Activated CD4-positive, alpha-beta T cell treated with anti-CD3 and anti-CD28 coated beads, Interleukin-2, amount 10 ng/mL, durations not matched to agents 7 days and 5 days (primary cell): ENCODE data around the gene STK10. TPM values are rescaled to one million over a fixed set of nuclear protein-coding genes. Genes with fewer than 3 reads are reported as not detected.
A peak's percentile ranks its signal among the peaks of the same experiment; 100 is the strongest.
"Not testable (repeated sequence)": the region's sequence is repeated elsewhere in the genome, so short reads cannot be mapped to it uniquely, and the experiment has no call there.

Experiments used
- CTCF ChIA-PET: fragments of 350-600 bp; sonication (Branson Sonifier 250); formaldehyde crosslinking; loops from one replicate; lab custom pipeline; 2021; ENCODE audit warnings: antibody characterized with exemption; lab: Charles Lee
- POLR2A ChIA-PET: fragments of 350-600 bp; sonication (Branson Sonifier 250); formaldehyde crosslinking; loops from one replicate; lab custom pipeline; 2021; ENCODE audit warnings: antibody characterized with exemption; lab: Charles Lee
- DNase-seq: peaks from one replicate; pipeline ENCODE4 v3.0.0-alpha.2; 2020
- H3K27ac Mint-ChIP-seq: one replicate; pipeline ENCODE4 v1.8.0; 2021; ENCODE audit warnings: mild to moderate bottlenecking, moderate library complexity, mixed read lengths
- H3K27me3 Mint-ChIP-seq: one replicate; pipeline ENCODE4 v1.8.0; 2021; ENCODE audit warnings: mixed read lengths
- H3K36me3 Mint-ChIP-seq: one replicate; pipeline ENCODE4 v1.8.0; 2021; ENCODE audit warnings: low read depth, mixed read lengths
- H3K4me1 Mint-ChIP-seq: one replicate; pipeline ENCODE4 v1.8.0; 2021; ENCODE audit warnings: mixed read lengths
- H3K4me3 Mint-ChIP-seq: one replicate; pipeline ENCODE4 v1.8.0; 2021; ENCODE audit warnings: mild to moderate bottlenecking, moderate library complexity, mixed read lengths
- H3K9me3 Mint-ChIP-seq: one replicate; pipeline ENCODE4 v1.8.0; 2021; ENCODE audit warnings: mixed read lengths
- total RNA-seq, 2 experiments: library from RNA; stranded (reverse); gene quantifications; one replicate each; pipeline ENCODE4 v1.2.3, GENCODE V29; 2021

STK10 gene
- total RNA-seq, 2 experiments from 2014 or later: 299 to 312 TPM

GRCh38 chr5:172160506-172160905 is 27.5 kb downstream of the STK10 start:
- Mint-ChIP-seq H3K27ac (peak overlapping the region; percentile 80), H3K4me3 (no peak overlapping the region), H3K9me3 (no peaks in the 10 kb centered on the region), H3K27me3 (no peaks in the 10 kb centered on the region), H3K4me1 (peaks cover 64% of the 10 kb centered on the region), H3K36me3 (peaks cover 39% of the 10 kb centered on the region)
- CTCF ChIA-PET: interaction anchor here (1.3 to 2.2 kb wide), 3 partner anchors 9 to 14 kb away, joined by 4 to 8 read pairs (median 5); no protein-coding TSS in a partner anchor
- DNase-seq: no peak
- POLR2A ChIA-PET: no interaction called here

GRCh38 chr5:172159016-172159415 is 29.0 kb downstream of the STK10 start:
- Mint-ChIP-seq H3K27me3 (no peaks in the 10 kb centered on the region), H3K4me1 (peaks cover 68% of the 10 kb centered on the region), H3K4me3 (no peak overlapping the region), H3K27ac (peak overlapping the region; percentile 66), H3K9me3 (no peaks in the 10 kb centered on the region), H3K36me3 (peaks cover 50% of the 10 kb centered on the region)
- no peak for DNase-seq
- POLR2A ChIA-PET: no interaction called here
- CTCF ChIA-PET: interaction anchor here (0.7 kb wide), 1 partner anchor 27 kb away, joined by 3 read pairs; no protein-coding TSS in a partner anchor

GRCh38 chr5:172156541-172156994 is 31.5 kb downstream of the STK10 start:
- POLR2A ChIA-PET: no interaction called here

GRCh38 chr5:172155101-172155500 is 32.9 kb downstream of the STK10 start:
- H3K27ac Mint-ChIP-seq: not testable (repeated sequence)
- peaks cover 73% of the 10 kb centered on the region for H3K4me1 Mint-ChIP-seq

More at GRCh38 chr5:172156541-172156994, 31.5 kb downstream of the STK10 start:
- DNase-seq: no peak
- Mint-ChIP-seq H3K36me3 (peaks cover 66% of the 10 kb centered on the region), H3K4me1 (peaks cover 71% of the 10 kb centered on the region), H3K27me3 (no peaks in the 10 kb centered on the region), H3K27ac (peak overlapping the region; percentile 14), H3K9me3 (no peaks in the 10 kb centered on the region), H3K4me3 (no peak overlapping the region)
- CTCF ChIA-PET: interaction anchor here (0.7 to 1.7 kb wide), 7 partner anchors 9 to 32 kb away, joined by 3 to 5 read pairs (median 3); partner anchors contain the start of gene STK10

GRCh38 chr5:172153695-172154094 is 34.3 kb downstream of the STK10 start:
- no peak overlapping the region for H3K4me3 Mint-ChIP-seq
- no peak overlapping the region for H3K27ac Mint-ChIP-seq
- ChIA-PET POLR2A (no interaction called here), CTCF (interaction anchor here (0.8 to 2.2 kb wide), 3 partner anchors 9 to 35 kb away, joined by 3 to 7 read pairs (median 6); partner anchors contain the start of gene STK10)
- H3K9me3 Mint-ChIP-seq: no peaks in the 10 kb centered on the region
- DNase-seq: no peak
- H3K36me3 Mint-ChIP-seq: peaks cover 75% of the 10 kb centered on the region
- H3K27me3 Mint-ChIP-seq: no peaks in the 10 kb centered on the region
- H3K4me1 Mint-ChIP-seq: peaks cover 72% of the 10 kb centered on the region

More at GRCh38 chr5:172155101-172155500, 32.9 kb downstream of the STK10 start:
- POLR2A ChIA-PET: interaction anchor here (0.6 kb wide), 1 partner anchor 1272 kb away, joined by 3 read pairs; no protein-coding TSS in a partner anchor
- not testable (repeated sequence) for DNase-seq, H3K9me3 Mint-ChIP-seq, H3K4me3 Mint-ChIP-seq, H3K27me3 Mint-ChIP-seq
- CTCF ChIA-PET: interaction anchor here (0.7 to 2.2 kb wide), 4 partner anchors 8 to 726 kb away, joined by 3 to 6 read pairs (median 4); partner anchors contain the start of gene STK10
- H3K36me3 Mint-ChIP-seq: peaks cover 69% of the 10 kb centered on the region

GRCh38 chr5:172151661-172152210 is 36.3 kb downstream of the STK10 start:
- H3K27ac Mint-ChIP-seq: peak overlapping the region; percentile 83
- H3K36me3 Mint-ChIP-seq: peaks cover 75% of the 10 kb centered on the region
- peak overlapping the region; percentile 19 for H3K4me3 Mint-ChIP-seq
- no peaks in the 10 kb centered on the region for H3K27me3 Mint-ChIP-seq
- no peak for DNase-seq
- ChIA-PET POLR2A (no interaction called here), CTCF (interaction anchor here (0.6 to 2.0 kb wide), 6 partner anchors 9 to 377 kb away, joined by 3 to 7 read pairs (median 3); partner anchors contain the start of gene STK10)
- H3K9me3 Mint-ChIP-seq: no peaks in the 10 kb centered on the region
- H3K4me1 Mint-ChIP-seq: peaks cover 68% of the 10 kb centered on the region

- Mint-ChIP-seq H3K4me1 (peaks cover 71% of the 10 kb centered on the region), H3K9me3 (no peaks in the 10 kb centered on the region), H3K36me3 (peaks cover 76% of the 10 kb centered on the region), H3K27ac (peak overlapping the region; percentile 83), H3K4me3 (peak overlapping the region; percentile 19), H3K27me3 (no peaks in the 10 kb centered on the region)
- CTCF ChIA-PET: interaction anchor here (0.5 to 1.9 kb wide), 10 partner anchors 8 to 302 kb away, joined by 3 to 5 read pairs (median 3); no protein-coding TSS in a partner anchor
- DNase-seq: peak; percentile 41
- POLR2A ChIA-PET: no interaction called here
These were observed 37.3 kb downstream of the STK10 start for GRCh38 chr5:172150514-172151425.

GRCh38 chr5:172149481-172149880 is 38.5 kb downstream of the STK10 start:
- H3K27ac Mint-ChIP-seq, POLR2A ChIA-PET, H3K9me3 Mint-ChIP-seq, H3K4me3 Mint-ChIP-seq, H3K27me3 Mint-ChIP-seq, DNase-seq: not testable (repeated sequence)
- H3K4me1 Mint-ChIP-seq: peaks cover 75% of the 10 kb centered on the region
- CTCF ChIA-PET: interaction anchor here (1.9 kb wide), 1 partner anchor 11 kb away, joined by 5 read pairs; no protein-coding TSS in a partner anchor
- peaks cover 76% of the 10 kb centered on the region for H3K36me3 Mint-ChIP-seq

GRCh38 chr5:172149073-172149472 is 39.0 kb downstream of the STK10 start:
- ChIA-PET CTCF (interaction anchor here (0.7 to 1.9 kb wide), 2 partner anchors 11 to 90 kb away, joined by 3 to 5 read pairs; no protein-coding TSS in a partner anchor), POLR2A (no interaction called here)
- Mint-ChIP-seq H3K4me1 (peaks cover 75% of the 10 kb centered on the region), H3K9me3 (no peaks in the 10 kb centered on the region), H3K36me3 (peaks cover 72% of the 10 kb centered on the region), H3K27me3 (no peaks in the 10 kb centered on the region), H3K4me3 (no peak overlapping the region), H3K27ac (no peak overlapping the region)
- no peak for DNase-seq

- no peaks in the 10 kb centered on the region for H3K27me3 Mint-ChIP-seq
- no peak for DNase-seq
- CTCF ChIA-PET: interaction anchor here (0.7 to 1.0 kb wide), 2 partner anchors 9 to 89 kb away, joined by 3 to 4 read pairs; no protein-coding TSS in a partner anchor
- peaks cover 69% of the 10 kb centered on the region for H3K36me3 Mint-ChIP-seq
- POLR2A ChIA-PET: no interaction called here
- no peaks in the 10 kb centered on the region for H3K9me3 Mint-ChIP-seq
- H3K27ac Mint-ChIP-seq: no peak overlapping the region
- peaks cover 75% of the 10 kb centered on the region for H3K4me1 Mint-ChIP-seq
- no peak overlapping the region for H3K4me3 Mint-ChIP-seq
These were observed 39.6 kb downstream of the STK10 start for GRCh38 chr5:172148381-172148780.

GRCh38 chr5:172147857-172148256 is 40.2 kb downstream of the STK10 start:
- Mint-ChIP-seq H3K4me1 (peaks cover 74% of the 10 kb centered on the region), H3K4me3 (no peak overlapping the region), H3K9me3 (no peaks in the 10 kb centered on the region), H3K36me3 (peaks cover 65% of the 10 kb centered on the region), H3K27me3 (no peaks in the 10 kb centered on the region), H3K27ac (no peak overlapping the region)
- DNase-seq: no peak
- ChIA-PET CTCF (interaction anchor here (1.0 kb wide), 1 partner anchor 9 kb away, joined by 4 read pairs; no protein-coding TSS in a partner anchor), POLR2A (no interaction called here)

GRCh38 chr5:172146748-172147092 is 41.3 kb downstream of the STK10 start:
- Mint-ChIP-seq H3K27me3 (no peaks in the 10 kb centered on the region), H3K27ac (no peak overlapping the region), H3K4me3 (no peak overlapping the region), H3K4me1 (peaks cover 73% of the 10 kb centered on the region), H3K36me3 (peaks cover 55% of the 10 kb centered on the region), H3K9me3 (no peaks in the 10 kb centered on the region)
- no peak for DNase-seq
- ChIA-PET POLR2A (no interaction called here), CTCF (no interaction called here)
